Calu3 (cell line): ENCODE results near the gene LIAS. TPM values are rescaled to one million over a fixed set of nuclear protein-coding genes. Genes with fewer than 3 reads are reported as not detected.
"Not testable (repeated sequence)": the region's sequence is repeated elsewhere in the genome, so short reads cannot be mapped to it uniquely, and the experiment has no call there.

Experiments used
- BruUV-seq: library from RNA; stranded (reverse); fragments of 400-500 nt; replicated peaks from 2 replicates; lab custom pipeline; 2021; lab: Mats Ljungman, UMichigan
- CTCF ChIA-PET: fragments of 300-600 bp; sonication (Branson Sonifier 250); formaldehyde crosslinking; loops from one replicate; lab custom pipeline; 2022; ENCODE audit warnings: antibody characterized with exemption; lab: Charles Lee
- DNase-seq: peaks from one replicate; pipeline ENCODE4 v3.0.0; 2022
- H3K27ac Mint-ChIP-seq: one replicate; pipeline ENCODE4 v1.8.0; 2022; ENCODE audit warnings: mixed read lengths; ENCODE audit not compliant: unreplicated experiment
- H3K27me3 Mint-ChIP-seq: one replicate; pipeline ENCODE4 v1.8.0; 2022; ENCODE audit warnings: mixed read lengths; ENCODE audit not compliant: unreplicated experiment
- H3K36me3 Mint-ChIP-seq: one replicate; pipeline ENCODE4 v1.8.0; 2022; ENCODE audit warnings: mild to moderate bottlenecking, moderate library complexity, mixed read lengths; ENCODE audit not compliant: insufficient read depth, unreplicated experiment
- H3K4me1 Mint-ChIP-seq: one replicate; pipeline ENCODE4 v1.8.0; 2022; ENCODE audit warnings: mild to moderate bottlenecking, low read depth, mixed read lengths; ENCODE audit not compliant: unreplicated experiment
- H3K4me3 Mint-ChIP-seq: one replicate; pipeline ENCODE4 v1.8.0; 2022; ENCODE audit warnings: mild to moderate bottlenecking, low read depth, moderate library complexity, mixed read lengths; ENCODE audit not compliant: unreplicated experiment
- H3K9me3 Mint-ChIP-seq: one replicate; pipeline ENCODE4 v1.8.0; 2022; ENCODE audit warnings: low read depth, mixed read lengths; ENCODE audit not compliant: unreplicated experiment
- intact Hi-C: fragments of 100-400 bp; cut with micrococcal nuclease; formaldehyde crosslinking; loops from one replicate; pipeline ENCODE4 v1.10.0; 2022; ENCODE audit not compliant: unreplicated experiment
- total RNA-seq: library from RNA; stranded (reverse); gene quantifications from 2 replicates; pipeline ENCODE4 v1.2.3, GENCODE V29; 2022
- TF ChIP-seq, protein P1 (sequence below): fragments of 200-600 bp; IDR thresholded peaks from one replicate; pipeline ENCODE4 v1.8.0; 2022; ENCODE audit warnings: antibody characterized with exemption; ENCODE audit not compliant: unreplicated experiment

Gene LIAS
- total RNA-seq, 1 experiment from 2014 or later, result 10.0 TPM

GRCh38 chr4:39422247-39422646 is 36.6 kb upstream of the LIAS start:
- no peaks in the 10 kb centered on the region for H3K4me1 Mint-ChIP-seq
- no peak overlapping the region for H3K4me3 Mint-ChIP-seq
- TF ChIP-seq, protein P1, sequence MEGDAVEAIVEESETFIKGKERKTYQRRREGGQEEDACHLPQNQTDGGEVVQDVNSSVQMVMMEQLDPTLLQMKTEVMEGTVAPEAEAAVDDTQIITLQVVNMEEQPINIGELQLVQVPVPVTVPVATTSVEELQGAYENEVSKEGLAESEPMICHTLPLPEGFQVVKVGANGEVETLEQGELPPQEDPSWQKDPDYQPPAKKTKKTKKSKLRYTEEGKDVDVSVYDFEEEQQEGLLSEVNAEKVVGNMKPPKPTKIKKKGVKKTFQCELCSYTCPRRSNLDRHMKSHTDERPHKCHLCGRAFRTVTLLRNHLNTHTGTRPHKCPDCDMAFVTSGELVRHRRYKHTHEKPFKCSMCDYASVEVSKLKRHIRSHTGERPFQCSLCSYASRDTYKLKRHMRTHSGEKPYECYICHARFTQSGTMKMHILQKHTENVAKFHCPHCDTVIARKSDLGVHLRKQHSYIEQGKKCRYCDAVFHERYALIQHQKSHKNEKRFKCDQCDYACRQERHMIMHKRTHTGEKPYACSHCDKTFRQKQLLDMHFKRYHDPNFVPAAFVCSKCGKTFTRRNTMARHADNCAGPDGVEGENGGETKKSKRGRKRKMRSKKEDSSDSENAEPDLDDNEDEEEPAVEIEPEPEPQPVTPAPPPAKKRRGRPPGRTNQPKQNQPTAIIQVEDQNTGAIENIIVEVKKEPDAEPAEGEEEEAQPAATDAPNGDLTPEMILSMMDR, result no peak
- H3K9me3 Mint-ChIP-seq, result no peaks in the 10 kb centered on the region
- CTCF ChIA-PET, result no interaction called here
- H3K27ac Mint-ChIP-seq, result no peak overlapping the region
- intact Hi-C loops, result no loop called here
- DNase-seq, result no peak
- H3K27me3 Mint-ChIP-seq, result no peaks in the 10 kb centered on the region
- no TSS peak for BruUV-seq
- no peaks in the 10 kb centered on the region for H3K36me3 Mint-ChIP-seq

- BruUV-seq, result not testable (repeated sequence)
- CTCF ChIA-PET, result interaction anchor here (0.6 kb wide), 1 partner anchor 126 kb away, joined by 3 read pairs; no protein-coding TSS in a partner anchor
These were observed 33.6 kb upstream of the LIAS start for GRCh38 chr4:39425297-39425696.

DNA sequence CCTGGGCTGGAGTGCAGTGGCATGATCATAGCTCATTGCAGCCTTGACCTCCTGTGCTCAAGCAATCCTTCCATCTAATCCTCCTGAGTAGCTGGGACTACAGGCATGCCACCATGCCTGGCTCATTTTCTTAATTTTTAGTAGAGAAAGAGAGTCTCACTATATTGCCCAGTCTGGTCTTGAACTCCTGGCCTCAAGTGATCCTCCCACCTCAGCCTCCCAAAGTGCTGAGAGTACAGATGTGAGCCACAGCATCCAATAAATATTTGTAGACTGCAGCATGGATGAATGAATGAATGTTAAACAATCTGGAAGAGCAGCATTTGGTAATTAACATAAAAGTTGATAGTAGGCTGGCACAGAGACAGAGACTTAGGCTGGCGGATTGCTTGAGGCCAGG is 32.1 kb upstream of the LIAS start:
- CTCF ChIA-PET, result no interaction called here
- Mint-ChIP-seq H3K4me3 (no peak overlapping the region), H3K36me3 (no peaks in the 10 kb centered on the region), H3K27me3 (no peaks in the 10 kb centered on the region), H3K4me1 (no peaks in the 10 kb centered on the region), H3K9me3 (no peaks in the 10 kb centered on the region), H3K27ac (no peak overlapping the region)
- TF ChIP-seq, protein P1, result no peak
- BruUV-seq, result no TSS peak
- intact Hi-C loops, result no loop called here
- no peak for DNase-seq

More at GRCh38 chr4:39425297-39425696, 33.6 kb upstream of the LIAS start:
- H3K27me3 Mint-ChIP-seq, H3K27ac Mint-ChIP-seq, intact Hi-C loops, H3K9me3 Mint-ChIP-seq, DNase-seq, H3K4me3 Mint-ChIP-seq, H3K4me1 Mint-ChIP-seq, H3K36me3 Mint-ChIP-seq: not testable (repeated sequence)

GRCh38 chr4:39427520-39428114 is 31.2 kb upstream of the LIAS start:
- intact Hi-C loops, result no loop called here
- H3K9me3 Mint-ChIP-seq, result no peaks in the 10 kb centered on the region
- no peaks in the 10 kb centered on the region for H3K4me1 Mint-ChIP-seq
- no peak overlapping the region for H3K27ac Mint-ChIP-seq
- CTCF ChIA-PET, result interaction anchor here (1.6 kb wide), 1 partner anchor 9 kb away, joined by 3 read pairs; no protein-coding TSS in a partner anchor
- no peaks in the 10 kb centered on the region for H3K36me3 Mint-ChIP-seq
- H3K27me3 Mint-ChIP-seq, result no peaks in the 10 kb centered on the region
- H3K4me3 Mint-ChIP-seq, result no peak overlapping the region
- TF ChIP-seq, protein P1, result no peak
- BruUV-seq, result no TSS peak
- DNase-seq, result no peak
